Activated T-cell treated with anti-CD3 and anti-CD28 coated beads for 1 hour (primary cell): ENCODE results near the gene CRYGC.
"Not testable (repeated sequence)": the region's sequence is repeated elsewhere in the genome, so short reads cannot be mapped to it uniquely, and the experiment has no call there.

Experiments used
- DNase-seq: peaks from one replicate; pipeline ENCODE4 v3.0.0-alpha.2; 2020; ENCODE audit warnings: low read depth

CRYGC gene

DNA sequence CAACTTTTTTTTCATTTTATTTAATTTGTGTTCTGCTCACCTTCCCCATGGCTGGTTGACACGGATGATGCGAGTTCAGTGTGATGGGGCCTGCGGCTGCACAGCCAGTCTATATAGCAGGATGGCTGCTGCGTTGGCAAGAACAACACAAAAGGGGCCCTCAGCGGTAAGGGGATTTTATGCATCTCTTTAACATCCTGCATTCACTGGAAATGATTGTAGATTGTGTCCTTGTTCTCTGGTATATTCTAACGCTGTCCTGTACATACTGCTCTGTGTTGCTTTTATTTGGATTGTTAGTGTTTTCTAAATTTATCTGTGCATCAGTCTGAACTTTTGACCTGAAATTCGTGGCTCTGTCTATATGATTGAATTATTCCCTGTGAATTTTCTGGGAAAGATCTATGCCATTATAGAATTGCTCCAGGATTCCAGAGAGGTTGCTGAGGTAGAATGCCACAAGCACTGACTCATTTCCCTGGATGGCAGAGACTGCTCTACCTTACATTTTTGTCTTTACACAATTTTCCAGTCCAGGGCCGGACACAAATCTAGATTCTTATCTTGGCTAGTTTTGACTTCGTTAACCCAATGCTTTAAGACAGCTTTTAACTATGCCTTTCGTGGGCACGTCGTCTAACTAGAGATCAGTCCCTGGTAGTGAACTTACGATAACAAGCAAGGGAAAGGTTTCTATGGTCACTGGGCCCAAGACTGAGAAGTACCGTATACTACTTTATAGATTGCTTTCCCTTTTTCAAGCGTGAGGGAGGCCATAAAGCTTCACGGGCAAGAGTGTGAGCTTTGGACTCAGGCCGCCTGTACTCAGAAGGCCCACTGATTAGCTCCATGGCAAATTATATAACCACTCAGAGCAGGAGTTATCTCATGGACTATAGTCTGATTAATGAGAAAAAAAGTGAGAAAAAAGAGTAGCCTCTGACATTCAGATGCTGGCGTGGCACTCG is at the start of gene CRYGC:
Gene CRYGC (minus strand): TSS at position 85 of the 968 bp plus-strand sequence. CDS start 36 bp downstream, at position 49.
- DNase-seq = no peak

GRCh38 chr2:208179028-208179609 is 49.5 kb upstream of the CRYGC start:
- no peak for DNase-seq

DNA sequence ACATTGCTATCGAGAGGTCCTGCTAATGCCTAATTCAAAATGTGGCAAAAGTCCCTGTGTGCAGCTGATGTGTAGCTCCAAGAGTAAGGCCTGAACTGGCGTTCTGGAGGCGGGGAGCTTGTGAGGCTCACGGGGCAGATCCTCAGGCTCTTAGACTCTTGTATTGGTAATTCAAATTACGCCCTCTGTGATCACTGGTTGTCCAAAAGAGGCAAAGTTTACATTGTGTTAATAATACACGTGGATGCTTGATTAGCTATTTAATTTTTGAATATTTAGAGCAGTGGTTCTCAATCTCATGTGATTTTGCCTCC is 46.2 kb upstream of the CRYGC start:
- DNase-seq = no peak

GRCh38 chr2:208175069-208175839 is 45.6 kb upstream of the CRYGC start:
- peak; percentile 37 for DNase-seq

DNA sequence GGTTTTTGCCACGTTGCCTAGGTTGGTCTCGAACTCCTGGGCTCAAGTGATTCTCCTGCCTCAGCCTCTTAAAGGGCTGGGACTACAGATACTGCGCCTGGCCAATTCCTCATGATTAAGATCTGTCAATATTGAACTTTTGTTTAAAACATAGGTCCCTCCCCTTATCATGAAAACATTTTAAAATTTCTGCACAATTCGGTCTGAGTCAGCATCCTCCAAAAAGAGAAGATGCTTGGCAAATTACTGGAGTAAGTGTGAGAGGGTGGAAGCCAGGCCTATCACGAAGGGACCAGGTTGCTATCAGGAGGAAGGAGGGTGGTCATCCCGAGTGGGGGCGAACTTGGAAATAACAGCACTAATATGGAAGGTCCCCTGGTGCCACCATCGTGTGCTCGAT is 44.5 kb upstream of the CRYGC start:
- no peak for DNase-seq

DNA sequence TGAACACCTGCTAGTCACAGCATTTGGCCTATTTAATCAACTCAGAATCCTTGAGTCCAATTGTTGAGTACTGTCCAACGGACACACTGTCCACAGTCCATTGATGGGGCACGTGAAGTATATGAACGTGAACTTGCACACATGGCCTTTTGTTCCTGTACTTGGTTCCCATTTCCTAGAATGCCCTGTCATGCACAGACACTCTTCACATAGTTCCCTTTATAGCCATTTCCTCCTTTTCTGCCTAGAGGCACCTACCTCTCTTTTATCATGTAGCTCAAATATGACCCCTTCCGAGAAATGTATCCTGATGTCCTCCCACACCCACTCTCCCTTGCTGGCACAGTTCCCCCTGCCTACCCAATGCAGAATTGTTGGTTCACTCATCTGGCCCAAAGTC is 42.5 kb upstream of the CRYGC start:
- no peak for DNase-seq

DNA sequence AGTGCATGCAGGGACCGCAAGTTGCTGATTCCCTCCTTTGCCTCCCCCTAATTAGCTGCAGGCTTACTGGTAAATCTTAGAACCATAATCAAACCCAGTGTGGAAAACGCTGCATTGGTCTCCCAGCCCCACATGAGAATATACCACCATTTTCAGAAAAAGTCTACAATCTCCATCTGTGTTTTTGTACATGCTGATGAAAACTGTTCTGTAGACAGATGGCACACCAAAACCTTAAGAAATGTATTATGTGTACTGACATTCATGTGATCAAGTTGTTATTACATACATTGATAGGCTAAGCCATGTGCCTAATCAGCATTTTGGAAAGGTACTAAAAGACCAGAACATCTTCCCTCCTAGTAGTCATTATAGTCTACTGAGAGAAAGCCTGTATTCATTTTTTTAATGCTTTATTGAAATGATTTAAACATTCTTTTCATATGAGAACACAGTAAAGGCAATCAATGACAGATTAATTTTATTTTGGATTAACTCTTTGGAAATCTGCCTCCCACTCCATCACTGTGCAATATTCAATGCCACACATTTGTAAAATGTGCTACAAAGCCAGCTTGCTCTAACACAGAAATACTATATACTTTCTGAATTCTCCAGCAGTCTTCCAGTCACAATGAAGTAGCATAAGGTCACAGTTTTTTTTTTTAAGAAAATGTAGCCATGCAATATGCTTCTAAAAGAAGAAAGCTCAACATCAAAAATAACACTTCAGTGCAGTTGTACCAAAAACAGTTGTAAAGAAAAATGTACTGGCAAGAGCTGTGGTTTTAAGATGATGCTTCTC is 35.5 kb upstream of the CRYGC start:
- no peak for DNase-seq

GRCh38 chr2:208163489-208163888 is 33.9 kb upstream of the CRYGC start, which contains the start of gene CRYGA:
CRYGA (minus strand) TSS chr2:208163589; CDS start chr2:208163556, 33 bp downstream.
- DNase-seq = no peak

GRCh38 chr2:208156439-208156838 is 26.8 kb upstream of the CRYGC start:
- no peak for DNase-seq

- DNase-seq = no peak
These were observed 23.5 kb upstream of the CRYGC start for GRCh38 chr2:208153156-208153555.

GRCh38 chr2:208150956-208151355 is 21.3 kb upstream of the CRYGC start:
- no peak for DNase-seq

- DNase-seq = no peak
These were observed 20.5 kb upstream of the CRYGC start for GRCh38 chr2:208150094-208150493.

DNA sequence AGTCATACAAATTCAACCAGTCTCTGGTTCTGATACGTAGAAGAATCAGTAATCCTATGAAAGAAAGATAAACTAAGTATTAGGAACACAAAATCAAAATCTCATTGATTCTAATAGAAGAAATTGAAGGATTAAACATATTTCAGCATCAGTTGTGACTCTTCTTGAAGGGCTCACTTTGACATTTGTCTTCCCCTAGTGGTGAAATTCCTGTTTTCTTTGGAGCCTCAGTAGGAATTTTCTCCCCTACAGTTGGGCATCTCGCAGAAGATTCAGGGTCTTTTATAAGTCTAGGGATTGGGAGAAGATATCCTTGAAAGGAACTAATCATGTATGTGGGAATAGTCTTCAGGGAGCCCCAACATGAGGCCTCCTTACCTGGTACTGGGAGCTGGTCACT is 19.2 kb upstream of the CRYGC start:
- DNase-seq = no peak

DNA sequence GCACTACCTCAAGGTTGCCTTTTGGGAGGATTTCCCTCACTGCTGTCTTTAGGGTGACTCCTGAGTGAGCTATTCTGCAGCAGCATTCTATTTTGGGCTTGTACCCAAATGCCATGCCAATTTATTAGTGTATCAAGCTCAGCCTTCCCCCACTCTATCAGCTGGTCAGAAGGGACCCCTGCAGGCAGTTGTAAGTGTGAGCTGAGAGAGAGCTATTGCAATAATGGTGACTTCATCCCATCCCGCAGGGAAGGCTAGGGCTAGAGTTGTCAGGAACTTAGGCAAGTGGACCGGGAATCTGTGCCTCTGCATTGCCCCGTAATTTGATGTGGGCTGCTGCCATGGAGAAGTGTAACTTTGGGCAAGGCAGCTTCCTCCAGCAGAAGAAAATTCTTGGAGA is 18.1 kb upstream of the CRYGC start:
- no peak for DNase-seq

- no peak for DNase-seq
These were observed 17.4 kb upstream of the CRYGC start for GRCh38 chr2:208147008-208147407.

GRCh38 chr2:208146006-208146405 is 16.4 kb upstream of the CRYGC start, which contains the start of gene CRYGB:
CRYGB (minus strand) TSS chr2:208146158; CDS start chr2:208146120, 38 bp downstream.
- no peak for DNase-seq

DNA sequence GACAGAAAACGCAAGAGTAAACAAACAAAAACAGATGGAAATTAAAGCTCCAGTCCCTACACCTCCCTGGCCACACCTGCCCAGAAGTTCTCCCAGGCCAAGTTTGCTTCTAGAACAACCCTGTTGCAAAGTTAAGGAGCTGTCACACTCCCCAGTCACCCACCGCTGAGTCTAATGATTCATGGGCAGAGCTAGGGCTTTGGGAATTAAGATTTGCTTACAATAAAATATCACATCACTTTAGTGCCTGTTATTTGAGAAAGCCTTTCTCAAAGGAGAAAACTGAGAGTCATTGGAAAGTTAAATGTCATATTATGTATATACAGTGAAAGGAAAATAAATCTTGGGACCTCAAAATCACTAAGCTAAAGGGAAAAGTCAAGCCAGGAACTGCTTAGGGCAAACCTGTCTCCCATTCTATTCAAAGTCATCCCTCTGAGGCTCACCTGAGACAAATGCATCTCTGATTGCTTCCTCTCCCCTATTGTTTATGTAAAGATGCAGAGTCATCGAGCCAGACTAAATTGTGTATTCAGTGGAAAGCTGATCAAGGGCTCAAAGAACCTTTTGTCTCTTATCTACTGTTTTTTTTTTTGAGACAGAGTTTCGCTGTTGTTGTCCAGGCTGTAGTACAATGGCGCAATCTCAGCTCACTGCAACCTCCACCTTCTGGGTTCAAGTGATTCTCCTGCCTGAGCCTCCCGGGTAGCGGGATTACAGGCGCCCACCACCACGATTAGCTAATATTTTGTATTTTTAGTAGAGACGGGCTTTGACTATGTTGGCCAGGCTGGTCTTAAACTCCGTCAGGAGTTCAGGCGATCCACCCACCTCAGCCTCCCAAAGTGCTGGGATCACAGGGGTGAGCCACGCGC is 13.5 kb upstream of the CRYGC start:
- DNase-seq = no peak

GRCh38 chr2:208142240-208142924 is 12.8 kb upstream of the CRYGC start:
- DNase-seq = no peak

GRCh38 chr2:208139447-208139846 is 9.8 kb upstream of the CRYGC start:
- DNase-seq = no peak

- DNase-seq = not testable (repeated sequence)
These were observed 8.7 kb upstream of the CRYGC start for GRCh38 chr2:208138334-208138733.
